H9 (cell line): ENCODE results near the gene ICE2. TPM values are rescaled to one million over a fixed set of nuclear protein-coding genes. Genes with fewer than 3 reads are reported as not detected.

Source experiments
- DNase-seq: peaks from one replicate; pipeline ENCODE4 v3.0.0-alpha.2; 2017
- H2AFZ ChIP-seq: one replicate; pipeline ENCODE4 v1.6.1; 2013; ENCODE audit warnings: mild to moderate bottlenecking, low read length, control low read depth, moderate library complexity
- H2AK5ac ChIP-seq: 2 replicates; pipeline ENCODE4 v1.6.1; 2013; ENCODE audit warnings: low read length, control low read depth, mixed read lengths; ENCODE audit not compliant: insufficient read length
- H2BK120ac ChIP-seq: one replicate; pipeline ENCODE4 v1.6.1; 2013; ENCODE audit warnings: low read depth, mild to moderate bottlenecking, low read length, control low read depth, inconsistent platforms; ENCODE audit not compliant: poor library complexity, severe bottlenecking
- H2BK12ac ChIP-seq: 2 replicates; pipeline ENCODE4 v1.6.1; 2013; ENCODE audit warnings: low read length, control low read depth, mixed read lengths, low read depth; ENCODE audit not compliant: insufficient read length
- H2BK15ac ChIP-seq: 2 replicates; pipeline ENCODE4 v1.6.1; 2013; ENCODE audit warnings: low read depth, low read length, control low read depth
- H2BK20ac ChIP-seq: one replicate; pipeline ENCODE4 v1.6.1; 2013; ENCODE audit warnings: low read depth, mild to moderate bottlenecking, low read length, control low read depth, inconsistent platforms; ENCODE audit not compliant: poor library complexity, severe bottlenecking
- H2BK5ac ChIP-seq: 2 replicates; pipeline ENCODE4 v1.6.1; 2013; ENCODE audit warnings: low read length, control low read depth, mixed read lengths; ENCODE audit not compliant: insufficient read length
- H3K14ac ChIP-seq: 2 replicates; pipeline ENCODE4 v1.6.1; 2013; ENCODE audit warnings: low read length, control low read depth; ENCODE audit not compliant: insufficient read depth
- H3K18ac ChIP-seq: 2 replicates; pipeline ENCODE4 v1.6.1; 2013; ENCODE audit warnings: low read depth, mild to moderate bottlenecking, mixed read lengths, low read length, control low read depth; ENCODE audit not compliant: insufficient read length
- H3K23ac ChIP-seq: 2 replicates; pipeline ENCODE4 v1.6.1; 2013; ENCODE audit warnings: low read length, control low read depth, mixed read lengths, low read depth; ENCODE audit not compliant: insufficient read length
- H3K23me2 ChIP-seq: 2 replicates; pipeline ENCODE4 v1.6.1; 2013; ENCODE audit warnings: low read depth, mild to moderate bottlenecking, mixed read lengths, low read length, control low read depth; ENCODE audit not compliant: insufficient read length, poor library complexity, severe bottlenecking
- H3K27ac ChIP-seq: 2 replicates; pipeline ENCODE4 v1.5.1; 2013; ENCODE audit warnings: low read length, control low read depth, mixed read lengths, low read depth; ENCODE audit not compliant: insufficient read length
- H3K27me3 ChIP-seq: 2 replicates; pipeline ENCODE4 v1.6.1; 2013; ENCODE audit warnings: low read length, control low read depth, inconsistent platforms; ENCODE audit not compliant: insufficient read depth
- H3K4ac ChIP-seq: 2 replicates; pipeline ENCODE4 v1.6.1; 2013; ENCODE audit warnings: low read depth, mild to moderate bottlenecking, control low read depth, inconsistent platforms, low read length, moderate library complexity
- H3K4me1 ChIP-seq: 2 replicates; pipeline ENCODE4 v1.6.1; 2013; ENCODE audit warnings: low read length, control low read depth, inconsistent platforms; ENCODE audit not compliant: insufficient read depth
- H3K4me2 ChIP-seq: 2 replicates; pipeline ENCODE4 v1.6.1; 2013; ENCODE audit warnings: low read length, control low read depth, mixed read lengths; ENCODE audit not compliant: insufficient read length, insufficient read depth
- H3K56ac ChIP-seq: 2 replicates; pipeline ENCODE4 v1.6.1; 2013; ENCODE audit warnings: low read depth, mild to moderate bottlenecking, mixed read lengths, low read length, control low read depth; ENCODE audit not compliant: insufficient read length
- H3K79me1 ChIP-seq: 2 replicates; pipeline ENCODE4 v1.6.1; 2013; ENCODE audit warnings: low read depth, mild to moderate bottlenecking, moderate library complexity, low read length, control low read depth, inconsistent platforms; ENCODE audit not compliant: insufficient read depth, poor library complexity, severe bottlenecking
- H3K79me2 ChIP-seq: 2 replicates; pipeline ENCODE4 v1.6.1; 2013; ENCODE audit warnings: low read length, control low read depth, inconsistent platforms; ENCODE audit not compliant: insufficient read depth
- H3K9ac ChIP-seq: 2 replicates; pipeline ENCODE4 v1.6.1; 2013; ENCODE audit warnings: low read length, control low read depth, mixed read lengths; ENCODE audit not compliant: insufficient read length; ENCODE audit errors: extremely low read depth
- H3K9me3 ChIP-seq: one replicate; pipeline ENCODE4 v1.6.1; 2013; ENCODE audit warnings: low read depth, low read length, inconsistent platforms; ENCODE audit not compliant: control insufficient read depth
- H3T11ph ChIP-seq: one replicate; pipeline ENCODE4 v1.6.1; 2013; ENCODE audit warnings: mild to moderate bottlenecking, low read length, control low read depth, inconsistent platforms
- H4K20me1 ChIP-seq: one replicate; pipeline ENCODE4 v1.6.1; 2013; ENCODE audit not compliant: control insufficient read depth, insufficient read length, insufficient read depth
- H4K5ac ChIP-seq: 2 replicates; pipeline ENCODE4 v1.6.1; 2013; ENCODE audit warnings: low read depth, mild to moderate bottlenecking, mixed read lengths, low read length, control low read depth; ENCODE audit not compliant: insufficient read length
- H4K8ac ChIP-seq: replicated peaks from 2 replicates; pipeline ENCODE4 v1.6.1; 2013; ENCODE audit warnings: low read length, control low read depth, mixed read lengths, low read depth; ENCODE audit not compliant: insufficient read length
- H4K91ac ChIP-seq: 2 replicates; pipeline ENCODE4 v1.6.1; 2013; ENCODE audit warnings: low read depth, mild to moderate bottlenecking, moderate library complexity, mixed read lengths, low read length, control low read depth; ENCODE audit not compliant: insufficient read length
- H3K27ac Mint-ChIP-seq, 3 experiments: 2 replicates in 2 of 3; 3 replicates in 1 of 3; pipeline ENCODE4 v1.8.0; 2020 to 2021; ENCODE audit warnings: mixed read lengths in 3 of 3, mild to moderate bottlenecking in 1 of 3, moderate library complexity in 1 of 3
- H3K27me3 Mint-ChIP-seq: 2 replicates; pipeline ENCODE4 v1.8.0; 2021; ENCODE audit warnings: low read depth, mild to moderate bottlenecking, moderate library complexity, mixed read lengths
- H3K36me3 Mint-ChIP-seq, 3 experiments: 2 replicates in 2 of 3; 3 replicates in 1 of 3; pipeline ENCODE4 v1.8.0; 2020 to 2021; ENCODE audit warnings: low read depth in 3 of 3, mixed read lengths in 3 of 3; ENCODE audit not compliant: insufficient read depth in 1 of 3
- H3K4me1 Mint-ChIP-seq, 2 experiments: 2 replicates each; pipeline ENCODE4 v1.8.0; 2020; ENCODE audit warnings: mixed read lengths in 2 of 2
- H3K4me3 Mint-ChIP-seq, 2 experiments: 2 replicates in 1 of 2; 3 replicates in 1 of 2; pipeline ENCODE4 v1.8.0; 2020 to 2021; ENCODE audit warnings: mild to moderate bottlenecking in 2 of 2, mixed read lengths in 2 of 2, moderate library complexity in 1 of 2
- H3K9me3 Mint-ChIP-seq, 2 experiments: 2 replicates in 1 of 2; 3 replicates in 1 of 2; pipeline ENCODE4 v1.8.0; 2020; ENCODE audit warnings: mild to moderate bottlenecking in 2 of 2, mixed read lengths in 2 of 2, moderate library complexity in 1 of 2
- CTCF ChIP-seq: fragments of 200-600 bp; sonication (generic); conservative IDR thresholded peaks from 3 replicates; pipeline ENCODE4 v1.8.0; 2021; ENCODE audit warnings: antibody characterized with exemption, mild to moderate bottlenecking
- WGBS: extraction: QIAGEN DNeasy Blood & Tissue Kit; methylation state at CpG from one replicate; pipeline ENCODE4 v1.1.7; 2013; ENCODE audit warnings: missing lambda C conversion rate, low lambda C conversion rate, mixed read lengths; ENCODE audit not compliant: insufficient read length; ENCODE audit errors: extremely low coverage; 5-methylcytosine and 5-hydroxymethylcytosine counted together
- total RNA-seq: library from RNA; stranded (reverse); gene quantifications from 2 replicates; pipeline ENCODE4 v1.2.1, GENCODE V29; 2021

The ICE2 gene
- total RNA-seq, 1 experiment from 2014 or later: 76.3 TPM

- no peaks in the 10 kb centered on the region for H3K9me3 Mint-ChIP-seq
- H4K8ac ChIP-seq: no peak overlapping the region
- WGBS: no CpG with 5 or more reads among the region's 8 CpGs
These were observed 39.6 kb upstream of the ICE2 start for GRCh38 chr15:60518511-60518910.

More at GRCh38 chr15:60518511-60518910, 39.6 kb upstream of the ICE2 start:
- Histone ChIP-seq H3K4me2 (no peak overlapping the region), H2AK5ac (no peak overlapping the region), H4K5ac (no peak overlapping the region), H3K27ac (no peak overlapping the region), H3K23me2 (no peaks in the 10 kb centered on the region), H2BK12ac (no peak overlapping the region), H2BK5ac (no peak overlapping the region), H2BK120ac (no peak overlapping the region), H3K56ac (no peak overlapping the region), H2BK20ac (no peak overlapping the region), H2BK15ac (no peak overlapping the region), H3K79me1 (no peaks in the 10 kb centered on the region), H3T11ph (no peak overlapping the region), H3K4ac (no peak overlapping the region), H3K4me1 (0 out of 2 replicates have a peak, but pooled peaks cover 2% of the 10 kb centered on the region), H3K9ac (no peak overlapping the region), H3K14ac (no peak overlapping the region), H4K91ac (no peak overlapping the region), H4K20me1 (no peaks in the 10 kb centered on the region), H3K18ac (no peak overlapping the region), H3K79me2 (no peaks in the 10 kb centered on the region), H3K27me3 (no peaks in the 10 kb centered on the region), H3K9me3 (no peaks in the 10 kb centered on the region), H3K23ac (no peak overlapping the region), H2AFZ (no peak overlapping the region)
- no peak for DNase-seq
- H3K36me3 Mint-ChIP-seq: peaks cover 0 to 11% (median 2%) of the 10 kb centered on the region in 3 experiments; a peak in 2 of 7 replicates
- no peaks in the 10 kb centered on the region for H3K27me3 Mint-ChIP-seq
- no peak for TF ChIP-seq CTCF
- H3K4me3 Mint-ChIP-seq: no peak overlapping the region
- H3K4me1 Mint-ChIP-seq: peaks cover 17 to 19% of the 10 kb centered on the region in 2 experiments
- peak overlapping the region in 1 of 3 experiments; percentile 33; a peak in 2 of 7 replicates for H3K27ac Mint-ChIP-seq
